Epithelial cell of esophagus (primary cell): Measurements from ENCODE around the gene CDC14B.

Experiments used
- DNase-seq: peaks from one replicate; pipeline ENCODE4 v3.0.0; 2010; ENCODE audit warnings: low read depth
- H3K4me3 ChIP-seq: 2 replicates; pipeline ENCODE4 v1.5.1; 2011; ENCODE audit warnings: mild to moderate bottlenecking, low read length, control low read depth
- TF ChIP-seq, protein P1 (sequence below): IDR thresholded peaks from 2 replicates; pipeline ENCODE4 v1.5.1; 2011; ENCODE audit warnings: low read depth, mild to moderate bottlenecking, low read length, control low read depth, inconsistent platforms; ENCODE audit not compliant: insufficient read depth; ENCODE audit errors: missing control alignments

Gene CDC14B

DNA sequence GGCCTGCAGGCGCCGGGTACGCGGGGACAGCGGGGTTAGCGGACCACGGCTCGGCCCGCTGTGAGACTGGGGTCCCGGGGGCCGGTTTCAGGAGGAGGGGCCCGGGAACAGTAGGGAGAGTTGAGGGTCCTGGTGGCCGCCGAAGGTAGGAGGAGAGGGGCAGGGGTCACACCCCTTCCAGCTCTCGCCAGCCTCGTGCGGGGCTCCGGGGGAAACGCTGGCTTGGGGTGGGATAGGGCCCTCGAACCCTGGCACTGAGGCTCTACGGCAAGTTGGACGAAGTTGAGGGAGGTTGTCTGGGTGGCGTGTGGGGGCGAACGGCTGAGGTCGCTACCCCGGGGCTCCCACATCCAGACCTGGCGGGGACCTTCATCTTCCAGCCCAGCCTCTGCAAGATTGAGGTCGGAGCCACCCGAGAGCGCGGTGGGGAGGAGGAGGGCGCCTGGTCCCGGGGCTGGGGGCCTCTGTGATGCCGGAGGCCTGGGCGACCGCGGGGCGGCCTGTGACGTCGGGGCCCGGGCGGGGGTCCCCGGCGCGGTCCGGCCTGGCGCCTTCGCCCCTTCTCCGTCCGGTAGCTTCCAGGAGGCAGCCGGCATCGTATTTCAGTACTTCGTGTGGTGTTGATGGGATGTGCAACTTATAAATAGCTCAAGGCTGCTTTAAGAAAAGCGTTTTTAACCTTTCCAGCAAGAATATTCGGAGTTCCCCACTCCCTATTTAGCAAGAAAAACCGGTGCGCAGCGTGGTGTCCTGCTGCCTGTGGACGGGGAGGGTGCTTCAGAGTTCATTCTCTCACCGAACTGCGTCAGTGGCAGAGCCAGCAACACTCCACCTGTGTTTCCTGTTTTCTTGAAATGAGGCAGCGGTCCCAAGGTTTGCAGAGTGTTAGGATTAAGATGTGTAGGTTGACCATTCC, 168.8 kb downstream of the CDC14B start:
- TF ChIP-seq, protein P1, sequence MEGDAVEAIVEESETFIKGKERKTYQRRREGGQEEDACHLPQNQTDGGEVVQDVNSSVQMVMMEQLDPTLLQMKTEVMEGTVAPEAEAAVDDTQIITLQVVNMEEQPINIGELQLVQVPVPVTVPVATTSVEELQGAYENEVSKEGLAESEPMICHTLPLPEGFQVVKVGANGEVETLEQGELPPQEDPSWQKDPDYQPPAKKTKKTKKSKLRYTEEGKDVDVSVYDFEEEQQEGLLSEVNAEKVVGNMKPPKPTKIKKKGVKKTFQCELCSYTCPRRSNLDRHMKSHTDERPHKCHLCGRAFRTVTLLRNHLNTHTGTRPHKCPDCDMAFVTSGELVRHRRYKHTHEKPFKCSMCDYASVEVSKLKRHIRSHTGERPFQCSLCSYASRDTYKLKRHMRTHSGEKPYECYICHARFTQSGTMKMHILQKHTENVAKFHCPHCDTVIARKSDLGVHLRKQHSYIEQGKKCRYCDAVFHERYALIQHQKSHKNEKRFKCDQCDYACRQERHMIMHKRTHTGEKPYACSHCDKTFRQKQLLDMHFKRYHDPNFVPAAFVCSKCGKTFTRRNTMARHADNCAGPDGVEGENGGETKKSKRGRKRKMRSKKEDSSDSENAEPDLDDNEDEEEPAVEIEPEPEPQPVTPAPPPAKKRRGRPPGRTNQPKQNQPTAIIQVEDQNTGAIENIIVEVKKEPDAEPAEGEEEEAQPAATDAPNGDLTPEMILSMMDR, result no peak
- DNase-seq, result peak; percentile 34
- peak overlapping the region; percentile 60 for H3K4me3 ChIP-seq
